GM20431 (cell line): Measurements from ENCODE around the gene SHANK1.
"Not testable (repeated sequence)": the region's sequence is repeated elsewhere in the genome, so short reads cannot be mapped to it uniquely, and the experiment has no call there.

Source experiments
- in situ Hi-C: fragments of 300-500 bp; cut with MseI, MboI; formaldehyde crosslinking; loops from one replicate; pipeline ENCODE4 v1.15.0; 2020; ENCODE audit warnings: low sequenced_read_pairs; ENCODE audit not compliant: unreplicated experiment

Gene SHANK1

GRCh38 chr19:50618379-50618778 is 101.2 kb downstream of the SHANK1 start:
- in situ Hi-C loops = not testable (repeated sequence)

- in situ Hi-C loops = not testable (repeated sequence)
Measured at GRCh38 chr19:50612504-50613404, 106.8 kb downstream of the SHANK1 start.
